ENCODE measurements around the gene CENPA. TPM values are rescaled to one million over a fixed set of nuclear protein-coding genes. Genes with fewer than 3 reads are reported as not detected.
A peak's percentile ranks its signal among the peaks of the same experiment; 100 is the strongest.

CENPA gene
- total RNA-seq, 1 experiment from 2014 or later: 55.0 TPM

- POLR2A ChIA-PET: no interaction called here
- Histone ChIP-seq H3K9me3 (ENCODE audit: control insufficient read depth, insufficient read depth, low read depth, low read length) (no peaks in the 10 kb centered on the region), H3K36me3 (ENCODE audit: control insufficient read depth, insufficient read depth, low read length) (no peaks in the 10 kb centered on the region), H3K4me1 (ENCODE audit: control insufficient read depth, insufficient read depth, low read length) (peaks cover 5% of the 10 kb centered on the region; the same call in 1 of the 2 replicates), H3K27ac (ENCODE audit: low read length) (peak overlapping the region; percentile 34; the same call in 1 of the 2 replicates), H3K4me3 (ENCODE audit: low read depth in 2 of 2, low read length in 2 of 2) (no peak overlapping the region), H3K27me3 (ENCODE audit: control insufficient read depth, insufficient read depth, low read length) (no peaks in the 10 kb centered on the region)
- CTCF ChIA-PET: interaction anchor here (0.6 to 1.1 kb wide), 5 partner anchors 129 to 186 kb away, joined by 4 to 7 read pairs (median 6); no protein-coding TSS in a partner anchor
- in situ Hi-C loops (cut with HindIII; ENCODE audit: low pct_unique_long_range_greater_than_20kb, low sequenced_read_pairs): no loop called here
- TF ChIP-seq, protein P1, sequence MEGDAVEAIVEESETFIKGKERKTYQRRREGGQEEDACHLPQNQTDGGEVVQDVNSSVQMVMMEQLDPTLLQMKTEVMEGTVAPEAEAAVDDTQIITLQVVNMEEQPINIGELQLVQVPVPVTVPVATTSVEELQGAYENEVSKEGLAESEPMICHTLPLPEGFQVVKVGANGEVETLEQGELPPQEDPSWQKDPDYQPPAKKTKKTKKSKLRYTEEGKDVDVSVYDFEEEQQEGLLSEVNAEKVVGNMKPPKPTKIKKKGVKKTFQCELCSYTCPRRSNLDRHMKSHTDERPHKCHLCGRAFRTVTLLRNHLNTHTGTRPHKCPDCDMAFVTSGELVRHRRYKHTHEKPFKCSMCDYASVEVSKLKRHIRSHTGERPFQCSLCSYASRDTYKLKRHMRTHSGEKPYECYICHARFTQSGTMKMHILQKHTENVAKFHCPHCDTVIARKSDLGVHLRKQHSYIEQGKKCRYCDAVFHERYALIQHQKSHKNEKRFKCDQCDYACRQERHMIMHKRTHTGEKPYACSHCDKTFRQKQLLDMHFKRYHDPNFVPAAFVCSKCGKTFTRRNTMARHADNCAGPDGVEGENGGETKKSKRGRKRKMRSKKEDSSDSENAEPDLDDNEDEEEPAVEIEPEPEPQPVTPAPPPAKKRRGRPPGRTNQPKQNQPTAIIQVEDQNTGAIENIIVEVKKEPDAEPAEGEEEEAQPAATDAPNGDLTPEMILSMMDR (IDR thresholded peaks at IDR 0.05): no peak
- TF ChIP-seq TCF7L2 (IDR thresholded peaks at IDR 0.05; ENCODE audit: low read depth, low read length): no peak
- no peak for TF ChIP-seq SIN3A (IDR thresholded peaks at IDR 0.05; ENCODE audit: borderline replicate concordance, insufficient read depth, low read depth, low read length)
- TF ChIP-seq POLR2AphosphoS5 (IDR thresholded peaks at IDR 0.05; ENCODE audit: low read depth, low read length): no peak
- TF ChIP-seq REST (IDR thresholded peaks at IDR 0.05; ENCODE audit: insufficient read depth in 1 of 2, low read depth in 2 of 2, low read length in 1 of 2): no peak
- intact Hi-C loops (cut with micrococcal nuclease; ENCODE audit: unreplicated experiment): loop anchor here (1.0 kb wide), 1 partner anchor 140 kb away; no protein-coding TSS in a partner anchor
- no peak for DNase-seq (ENCODE audit: low read depth, low spot score)
- BruUV-seq (replicated peaks): no TSS peak
- ATAC-seq: no peak
Measured at GRCh38 chr2:26744953-26745352, 40.9 kb upstream of the CENPA start.

- POLR2A ChIA-PET: no interaction called here
Measured at GRCh38 chr2:26745609-26746327, 40.1 kb upstream of the CENPA start.

More at GRCh38 chr2:26745609-26746327, 40.1 kb upstream of the CENPA start:
- no peaks in the 10 kb centered on the region for H3K27me3 ChIP-seq (ENCODE audit: control insufficient read depth, insufficient read depth, low read length)
- CTCF ChIA-PET: interaction anchor here (1.1 kb wide), 1 partner anchor 139 kb away, joined by 4 read pairs; no protein-coding TSS in a partner anchor
- in situ Hi-C loops (cut with HindIII; ENCODE audit: low pct_unique_long_range_greater_than_20kb, low sequenced_read_pairs) (no loop called here), intact Hi-C loops (cut with micrococcal nuclease; ENCODE audit: unreplicated experiment) (loop anchor here (1.0 kb wide), 1 partner anchor 140 kb away; no protein-coding TSS in a partner anchor)
- no peaks in the 10 kb centered on the region for H3K9me3 ChIP-seq (ENCODE audit: control insufficient read depth, insufficient read depth, low read depth, low read length)
- no peak for TF ChIP-seq POLR2AphosphoS5 (IDR thresholded peaks at IDR 0.05; ENCODE audit: low read depth, low read length)
- TF ChIP-seq SIN3A (IDR thresholded peaks at IDR 0.05; ENCODE audit: borderline replicate concordance, insufficient read depth, low read depth, low read length): no peak
- TF ChIP-seq, protein P1 (IDR thresholded peaks at IDR 0.05): peak; percentile 94
- no peak for TF ChIP-seq REST (IDR thresholded peaks at IDR 0.05; ENCODE audit: insufficient read depth in 1 of 2, low read depth in 2 of 2, low read length in 1 of 2)
- TF ChIP-seq TCF7L2 (IDR thresholded peaks at IDR 0.05; ENCODE audit: low read depth, low read length): no peak
- H3K4me1 ChIP-seq (ENCODE audit: control insufficient read depth, insufficient read depth, low read length): peaks cover 5% of the 10 kb centered on the region; the same call in 1 of the 2 replicates
- DNase-seq (ENCODE audit: low read depth, low spot score) (peak; percentile 64), ATAC-seq (peak; percentile 94)
- no peak overlapping the region for H3K4me3 ChIP-seq (ENCODE audit: low read depth in 2 of 2, low read length in 2 of 2)
- BruUV-seq (replicated peaks): no TSS peak
- no peak overlapping the region for H3K27ac ChIP-seq (ENCODE audit: low read length)
- no peaks in the 10 kb centered on the region for H3K36me3 ChIP-seq (ENCODE audit: control insufficient read depth, insufficient read depth, low read length)
